Activated CD4-positive, CD25-positive, alpha-beta regulatory T cell treated with anti-CD3 and anti-CD28 coated beads, Interleukin-2, amount 50 U/mL, for 72 hours (primary cell): ENCODE results near the gene WDR88.
"Not testable (repeated sequence)": the region's sequence is repeated elsewhere in the genome, so short reads cannot be mapped to it uniquely, and the experiment has no call there.

Experiments used
- DNase-seq: peaks from one replicate; pipeline ENCODE4 v3.0.0; 2021

WDR88 gene

GRCh38 chr19:33214596-33214995 is 82.7 kb downstream of the WDR88 start:
- no peak for DNase-seq

- DNase-seq: no peak
Observed at GRCh38 chr19:33215438-33216197, 83.7 kb downstream of the WDR88 start.

GRCh38 chr19:33216198-33216830 is 84.4 kb downstream of the WDR88 start:
- no peak for DNase-seq

DNA sequence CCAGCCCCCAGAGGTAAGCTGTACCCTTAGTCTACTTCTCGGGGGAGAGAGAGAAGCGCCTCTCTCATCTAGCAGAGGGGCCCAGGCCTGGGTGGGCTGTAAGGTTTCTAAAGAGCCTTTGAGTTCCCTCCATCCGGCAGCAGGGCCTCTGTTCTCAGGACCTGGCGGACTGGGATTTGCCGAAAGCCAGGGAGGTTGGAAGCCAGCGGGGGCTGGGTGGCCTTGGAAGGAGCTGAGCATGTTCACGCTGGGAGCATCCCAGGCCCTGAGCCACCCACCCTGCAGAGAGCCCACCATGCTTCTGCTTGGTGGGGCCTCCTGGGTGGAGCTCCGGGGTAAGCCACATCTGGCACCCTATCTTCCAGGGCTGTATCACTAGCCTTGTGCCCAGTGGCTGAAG is 86.0 kb downstream of the WDR88 start:
- no peak for DNase-seq

- DNase-seq: no peak
Observed at GRCh38 chr19:33219261-33219815, 87.4 kb downstream of the WDR88 start.

- DNase-seq: no peak
Observed at GRCh38 chr19:33220115-33220514, 88.2 kb downstream of the WDR88 start.

GRCh38 chr19:33220735-33221134 is 88.8 kb downstream of the WDR88 start:
- DNase-seq: no peak

- no peak for DNase-seq
Observed at GRCh38 chr19:33221638-33222037, 89.7 kb downstream of the WDR88 start.

DNA sequence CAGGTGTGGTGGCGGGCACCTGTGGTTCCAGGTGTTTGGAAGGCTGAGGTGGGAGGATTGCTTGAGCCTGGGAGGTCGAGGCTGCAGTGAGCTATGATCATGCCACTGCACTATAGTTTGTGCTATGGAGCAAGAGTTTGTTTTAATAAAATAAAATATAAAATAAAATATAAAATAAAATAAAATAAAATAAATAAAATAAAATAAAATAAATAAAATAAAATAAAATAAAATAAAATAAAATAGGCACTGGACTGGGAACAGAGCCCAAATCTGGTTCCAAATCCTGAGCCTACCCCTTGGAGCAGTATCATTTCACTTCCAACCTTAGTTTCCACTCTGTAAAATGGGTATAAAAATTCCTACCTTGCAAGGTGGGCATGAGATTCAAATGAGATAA is 90.3 kb downstream of the WDR88 start:
- DNase-seq: not testable (repeated sequence)

- DNase-seq: no peak
Observed at GRCh38 chr19:33224694-33225457, 93.0 kb downstream of the WDR88 start.
